Activated T-cell treated with anti-CD3 and anti-CD28 coated beads, Interleukin-2, amount 50 U/mL, for 48 hours (primary cell): ENCODE data around the gene F7.

Source experiments
- DNase-seq, 2 experiments: peaks; one replicate each; pipeline ENCODE4 v3.0.0-alpha.2; 2020

Gene F7

GRCh38 chr13:113119822-113120189, 14.2 kb downstream of the F7 start:
- no peak for DNase-seq

DNA sequence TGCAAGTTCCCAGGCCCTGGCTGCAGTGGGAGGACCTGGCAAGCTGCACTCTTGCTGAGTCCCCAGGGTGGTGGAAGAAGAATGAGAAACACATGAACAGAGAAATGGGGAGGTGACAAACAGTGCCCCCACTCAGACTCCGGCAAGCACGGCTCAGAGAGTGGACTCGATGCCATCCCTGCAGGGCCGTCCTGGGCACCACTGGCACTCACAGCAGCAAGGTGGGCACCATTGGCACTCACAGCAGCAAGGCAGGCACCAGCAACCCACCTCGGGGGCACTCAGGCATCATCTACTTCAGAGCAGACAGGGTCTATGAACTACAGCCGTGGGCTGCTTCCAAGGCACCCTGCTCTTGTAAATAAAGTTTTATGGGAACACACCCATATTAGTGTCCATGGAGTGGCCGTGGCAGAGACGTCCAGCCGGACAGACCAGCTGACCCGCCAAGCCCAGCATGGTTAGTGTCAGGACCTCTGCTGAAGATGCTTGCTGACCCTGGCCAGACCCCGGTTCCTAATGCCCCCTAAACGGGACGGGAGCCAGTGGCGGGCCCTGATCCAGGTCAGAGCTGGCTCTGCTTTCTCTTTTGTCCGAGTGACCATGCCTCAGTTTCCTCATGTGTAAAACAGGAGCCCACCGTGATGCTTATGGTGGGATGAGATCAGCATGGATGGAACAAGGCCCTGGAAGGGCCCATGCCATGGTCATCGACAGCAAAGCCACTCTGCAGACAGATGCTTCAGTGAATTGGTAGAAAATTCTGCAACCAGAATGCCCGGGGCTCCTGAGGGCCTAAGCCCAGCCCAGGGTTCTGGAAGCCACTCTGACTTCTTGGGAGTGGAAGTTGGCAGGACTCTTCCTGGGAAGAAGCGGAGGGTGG, 14.9 kb downstream of the F7 start:
- no peak for DNase-seq

DNA sequence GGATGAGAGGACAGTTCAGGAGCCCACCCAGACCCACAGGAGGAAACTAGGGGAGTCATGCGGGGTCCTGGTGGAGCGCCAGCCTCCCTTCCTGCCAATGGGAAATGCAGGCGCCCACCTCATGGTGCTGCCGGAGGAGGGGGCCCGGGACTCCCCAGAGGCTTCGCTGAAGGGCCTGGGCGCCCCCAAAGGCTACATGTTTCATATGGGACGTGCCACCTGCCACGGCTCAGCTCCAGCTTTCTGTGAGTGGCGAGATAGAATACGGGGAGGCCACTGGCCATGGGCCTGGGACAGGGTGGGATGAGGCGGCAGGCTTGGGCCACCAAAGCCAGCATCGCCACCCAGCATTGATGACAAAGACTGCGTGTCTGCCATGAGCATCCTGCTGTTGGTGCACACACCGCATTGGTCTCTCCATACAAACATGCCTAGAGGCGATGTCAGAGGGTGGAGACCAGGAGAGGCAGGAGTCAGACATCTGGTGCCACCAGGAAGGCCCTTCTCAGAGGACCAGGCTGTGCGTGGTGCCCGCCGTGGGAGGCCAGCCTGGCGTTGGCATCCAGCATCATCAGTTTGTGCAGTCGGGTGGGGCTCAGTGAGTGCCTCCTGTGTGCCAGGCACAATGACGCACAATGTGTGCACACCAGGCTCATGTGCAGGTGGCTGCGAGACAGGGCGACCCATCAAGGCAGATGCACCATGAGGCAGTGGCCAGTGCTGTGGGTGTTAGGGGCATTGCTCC, 15.8 kb downstream of the F7 start:
- DNase-seq: no peak

- no peak for DNase-seq
Observed at GRCh38 chr13:113121928-113122471, 16.4 kb downstream of the F7 start.

DNA sequence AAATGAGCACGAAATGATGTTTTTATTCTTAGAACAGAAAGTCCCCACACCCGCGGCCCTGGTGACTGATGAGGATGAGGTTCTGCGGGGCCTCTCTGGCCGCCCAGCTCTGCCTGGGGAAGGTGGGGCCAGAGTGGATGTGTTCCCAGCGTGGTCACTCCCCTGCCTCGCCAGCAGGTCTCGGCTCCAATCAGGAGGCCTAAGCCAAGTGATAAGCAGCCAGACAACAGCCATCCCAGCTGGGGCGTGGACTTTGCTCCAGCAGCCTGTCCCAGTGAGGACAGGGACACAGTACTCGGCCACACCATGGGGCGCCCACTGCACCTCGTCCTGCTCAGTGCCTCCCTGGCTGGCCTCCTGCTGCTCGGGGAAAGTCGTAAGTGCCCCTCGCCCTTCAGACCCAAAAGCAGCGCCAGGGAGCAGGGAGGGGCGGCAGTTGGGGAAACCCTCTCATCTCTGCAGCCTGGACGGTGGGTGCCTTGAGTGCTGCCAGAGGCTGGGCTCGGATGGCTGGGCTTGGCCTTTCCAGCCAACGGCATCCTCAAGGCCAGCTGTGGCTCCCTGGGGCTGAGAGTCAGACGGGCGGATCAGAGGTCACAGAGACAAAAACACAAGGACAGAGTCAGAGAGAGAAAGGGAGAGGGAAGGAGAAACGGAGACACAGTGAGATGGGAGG, 17.1 kb downstream of the F7 start, which contains the start of gene F10:
Gene F10, plus strand, starts transcription at position 250 of the 676 bp plus-strand sequence. Its CDS starts 57 bp downstream, at position 307.
- DNase-seq: no peak

DNA sequence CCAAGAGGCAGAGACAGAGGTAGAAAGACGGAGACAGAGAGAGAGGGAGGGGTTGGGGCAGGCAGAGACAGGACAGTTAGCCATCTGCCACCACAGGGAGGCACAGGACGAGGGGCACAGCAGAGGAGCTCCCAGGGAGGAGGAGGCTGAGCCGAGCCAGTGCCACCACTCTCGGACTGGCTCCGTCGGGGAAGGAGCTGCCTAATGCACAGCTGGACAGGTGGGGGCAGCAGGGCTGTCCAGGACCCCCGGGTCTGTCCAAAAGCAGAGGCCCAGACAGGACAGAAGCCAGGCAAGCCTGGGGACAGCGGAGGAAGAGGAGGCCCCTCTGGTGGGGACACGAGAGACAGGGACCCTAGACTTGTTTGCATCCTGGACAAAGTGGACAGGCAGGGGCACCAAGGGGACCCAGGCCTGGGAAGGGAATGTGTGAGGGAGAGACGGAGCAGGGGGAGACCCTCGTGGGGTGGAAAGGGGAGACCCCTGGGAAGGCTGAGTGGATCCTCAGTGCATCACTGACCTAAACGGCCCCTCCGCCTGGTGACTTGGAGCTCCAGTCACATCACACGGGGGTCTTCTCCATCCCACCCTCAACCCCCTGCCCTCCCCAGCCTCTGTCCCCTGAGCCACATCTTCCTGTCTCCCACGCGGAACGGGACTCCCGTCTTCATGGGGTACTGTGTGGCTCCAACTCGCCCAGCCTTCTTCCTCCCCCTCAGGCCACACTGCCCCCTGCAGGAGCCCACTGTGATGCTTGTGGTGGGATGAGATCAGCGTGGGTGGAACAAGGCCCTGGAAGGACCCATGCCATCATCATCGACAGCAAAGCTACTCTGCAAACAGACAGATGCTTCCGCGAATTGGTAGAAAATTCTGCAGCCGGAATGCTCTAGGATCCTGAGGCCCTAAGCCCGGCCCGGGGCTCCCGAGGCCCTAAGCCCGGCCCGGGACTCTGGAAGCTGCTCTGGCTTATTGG, 17.9 kb downstream of the F7 start:
- DNase-seq: peak in 1 of 2 experiments; percentile 43

DNA sequence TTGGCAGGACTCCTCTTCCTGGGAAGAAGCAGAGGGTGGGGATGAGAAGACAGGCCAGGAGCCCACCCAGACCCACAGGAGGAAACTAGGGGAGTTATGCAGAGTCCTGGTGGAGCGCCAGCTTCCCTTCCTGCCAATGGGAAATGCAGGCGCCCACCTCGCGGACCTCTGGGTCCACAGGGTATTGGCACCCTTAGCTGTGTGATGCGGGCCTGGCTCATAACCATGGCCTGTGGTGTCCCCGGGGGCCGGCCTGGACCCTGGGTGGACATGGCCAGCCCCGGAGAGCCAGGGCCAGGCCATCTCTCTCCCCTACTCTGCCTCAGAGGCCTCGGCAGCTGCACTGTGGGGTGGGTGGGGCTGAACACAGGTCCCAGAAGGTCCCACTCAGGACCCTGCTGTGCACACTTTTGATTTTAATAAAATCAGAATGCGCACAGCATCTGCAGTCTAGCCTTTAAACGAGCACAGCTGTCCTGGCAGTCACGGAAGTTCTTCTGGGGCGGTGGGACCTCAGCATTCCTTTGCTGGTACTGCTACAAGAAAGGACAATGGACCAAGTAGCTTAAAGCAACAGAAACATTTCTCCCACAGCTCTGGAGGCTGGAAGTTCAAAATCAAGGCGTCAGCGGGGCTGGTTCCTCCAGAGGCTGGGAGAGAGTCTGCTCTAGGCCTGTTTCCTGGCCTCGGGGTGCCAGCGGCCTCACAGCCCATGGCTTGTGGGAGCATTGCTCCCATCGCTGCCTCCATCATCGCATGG, 18.8 kb downstream of the F7 start:
- DNase-seq: no peak

- DNase-seq: no peak
Observed at GRCh38 chr13:113125506-113126264, 20.1 kb downstream of the F7 start.

GRCh38 chr13:113126265-113127150, 20.9 kb downstream of the F7 start:
- DNase-seq: no peak

- DNase-seq: no peak
Observed at GRCh38 chr13:113129480-113129879, 23.9 kb downstream of the F7 start.

DNA sequence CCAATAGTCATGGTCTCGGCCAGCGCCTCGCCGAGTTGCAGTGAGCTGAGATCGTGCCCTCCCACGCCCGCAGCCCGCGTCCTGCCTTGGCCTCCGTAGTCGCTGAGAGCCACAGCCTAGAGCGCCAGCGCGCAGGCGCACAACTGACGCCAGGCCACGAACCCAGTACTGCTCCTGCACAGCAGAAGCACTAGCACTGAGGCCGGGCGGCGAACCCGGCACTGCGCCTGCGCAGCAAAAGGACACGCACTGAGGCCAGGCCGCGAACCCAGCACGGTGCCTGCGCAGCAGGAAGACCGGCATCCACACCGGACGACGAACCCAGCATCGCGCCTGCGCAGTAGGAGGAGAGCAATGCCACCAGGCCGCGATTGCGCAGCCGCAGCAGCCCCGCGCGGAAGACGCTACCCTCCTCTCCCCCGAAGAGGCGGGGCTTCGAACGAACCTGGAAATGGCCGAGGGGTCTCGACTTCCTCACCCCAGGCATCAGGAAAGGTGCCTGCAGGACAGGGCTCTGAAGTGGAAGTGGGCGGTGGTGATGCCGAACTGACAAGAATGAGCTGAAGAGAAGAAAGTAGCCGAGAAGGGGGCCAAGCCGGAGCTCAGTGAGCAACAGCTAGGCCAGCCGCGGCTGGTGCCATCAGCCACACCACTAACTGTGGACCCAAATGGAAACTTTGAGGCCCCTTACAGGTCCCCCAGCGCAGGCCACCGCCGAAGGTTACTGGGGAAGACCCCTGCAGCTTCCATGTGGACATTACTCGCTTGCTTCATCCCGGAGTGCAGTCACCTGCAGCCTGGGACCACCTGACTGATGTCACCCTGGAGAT, 24.5 kb downstream of the F7 start:
- DNase-seq: no peak

- no peak for DNase-seq
Observed at GRCh38 chr13:113135281-113135760, 29.7 kb downstream of the F7 start.

DNA sequence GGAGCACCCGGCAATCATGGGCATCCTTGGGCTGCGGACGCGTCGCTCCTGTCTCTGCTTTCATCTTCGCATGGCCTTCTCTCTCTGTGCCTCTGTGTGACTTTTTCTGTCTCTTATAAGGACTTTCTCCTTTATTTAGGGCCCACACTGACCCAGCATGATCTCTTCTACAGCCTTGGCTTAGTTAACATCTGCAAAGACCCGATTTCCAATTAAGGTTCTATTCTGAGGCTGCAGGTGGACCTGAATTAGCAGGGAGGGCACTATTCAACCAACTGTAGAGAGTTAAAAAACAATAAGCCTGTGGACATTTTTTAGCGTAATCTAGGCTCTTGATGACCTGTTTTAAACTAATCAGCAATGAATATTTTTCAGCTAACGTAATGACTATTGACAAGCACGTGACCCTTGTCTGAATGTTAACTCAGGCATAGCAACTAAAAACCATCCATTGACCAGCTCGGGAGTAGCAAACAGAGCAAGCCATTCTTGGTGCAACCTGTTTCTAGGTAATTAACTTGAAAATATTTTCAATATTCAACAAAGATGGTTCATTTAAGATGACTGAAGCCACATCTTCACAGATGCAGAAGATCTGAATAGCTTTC, 32.2 kb downstream of the F7 start:
- DNase-seq: no peak

DNA sequence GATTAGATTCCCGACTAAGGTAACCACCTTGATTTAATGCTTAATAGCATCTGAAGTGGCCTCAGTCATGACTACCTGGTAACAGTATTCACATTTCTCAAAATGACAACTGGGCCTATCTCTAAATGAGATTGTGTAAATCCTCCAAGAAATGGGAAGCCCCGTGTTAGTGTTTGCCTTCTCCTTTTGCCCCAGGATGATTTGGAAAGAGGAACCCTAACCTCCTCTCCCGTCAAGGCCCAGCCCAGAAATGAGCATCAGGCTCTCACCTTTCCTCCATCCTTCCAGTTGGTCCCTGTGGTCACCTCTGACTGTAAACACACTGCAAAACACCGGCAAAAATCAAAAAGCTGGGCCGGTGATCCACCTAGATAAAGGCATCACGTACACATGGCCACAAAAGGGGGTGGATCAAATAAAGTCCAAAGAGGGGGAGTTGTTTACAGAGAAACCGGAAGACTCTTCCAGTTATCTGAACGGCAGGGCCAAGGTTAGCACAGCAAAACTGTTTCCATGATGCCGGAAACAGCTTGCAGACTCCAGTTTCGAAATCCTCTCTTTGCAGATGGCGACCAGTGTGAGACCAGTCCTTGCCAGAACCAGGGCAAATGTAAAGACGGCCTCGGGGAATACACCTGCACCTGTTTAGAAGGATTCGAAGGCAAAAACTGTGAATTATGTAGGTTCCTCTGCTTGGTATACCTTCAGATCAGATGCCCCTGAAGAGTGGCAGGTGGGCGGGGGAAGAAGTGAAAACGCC, 33.4 kb downstream of the F7 start:
- DNase-seq: no peak

- DNase-seq: no peak
Observed at GRCh38 chr13:113139577-113139976, 34.0 kb downstream of the F7 start.

DNA sequence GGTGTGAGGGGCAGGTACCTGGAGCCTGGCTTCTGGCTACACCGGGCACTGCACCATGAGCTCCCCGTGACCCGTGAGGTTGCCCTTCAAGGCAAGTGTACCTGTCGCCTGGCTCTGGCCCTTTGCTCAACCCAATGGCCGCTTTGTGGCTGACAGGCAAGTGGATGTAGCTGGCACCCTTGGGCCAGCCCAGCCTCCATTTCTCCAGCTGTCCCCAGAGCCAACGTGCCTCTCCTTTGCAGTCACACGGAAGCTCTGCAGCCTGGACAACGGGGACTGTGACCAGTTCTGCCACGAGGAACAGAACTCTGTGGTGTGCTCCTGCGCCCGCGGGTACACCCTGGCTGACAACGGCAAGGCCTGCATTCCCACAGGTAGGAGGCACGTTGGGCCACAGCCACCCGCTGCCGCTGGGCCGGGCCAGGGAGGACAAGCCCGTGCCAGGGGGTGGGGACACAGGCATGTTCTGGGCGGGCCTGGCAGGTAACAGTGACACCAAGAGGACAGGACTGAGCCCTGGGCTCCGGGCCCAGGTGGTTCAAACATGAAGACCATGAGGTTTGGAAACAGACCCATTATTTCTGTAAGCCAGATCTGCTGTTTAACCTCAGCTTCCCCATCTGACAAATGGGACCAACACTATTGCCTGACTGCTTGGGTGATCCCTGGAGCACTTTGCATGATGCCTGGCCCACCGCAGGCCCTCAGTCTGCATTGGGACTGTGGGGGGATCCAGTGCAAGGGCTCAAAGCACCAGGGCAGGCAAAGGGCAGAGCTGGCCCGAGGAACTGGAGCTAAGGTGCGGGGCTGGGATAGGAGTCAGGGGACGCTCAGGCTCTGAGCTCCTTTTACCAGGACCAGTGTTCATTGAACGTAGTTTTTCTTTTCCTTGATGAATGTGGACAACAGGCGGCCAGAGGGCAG, 35.3 kb downstream of the F7 start:
- DNase-seq: no peak
